ENCODE data around the gene GAS7. TPM values are rescaled to one million over a fixed set of nuclear protein-coding genes. Genes with fewer than 3 reads are reported as not detected.
A peak's percentile ranks its signal among the peaks of the same experiment; 100 is the strongest.

GAS7 gene
- total RNA-seq, 1 donor = 8.6 TPM

DNA sequence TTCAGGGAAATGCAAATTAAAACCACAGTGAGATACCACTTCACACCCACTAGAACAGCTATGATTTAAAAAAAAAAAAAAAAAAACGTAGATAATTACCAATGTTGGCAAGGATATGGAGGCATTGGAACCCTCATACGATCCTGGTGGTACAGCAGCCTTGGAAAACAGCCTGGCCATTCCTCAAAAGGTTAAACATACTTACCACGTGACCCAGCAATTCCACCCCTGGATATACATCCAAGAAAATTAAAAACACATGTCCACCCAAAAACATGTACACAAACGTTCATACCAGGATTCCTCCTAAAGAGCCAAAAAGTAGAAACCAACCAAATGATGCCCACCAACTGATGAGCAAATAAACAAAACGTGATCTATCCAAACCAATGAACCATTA, 68.1 kb downstream of the GAS7 start:
- TF ChIP-seq, protein P1, sequence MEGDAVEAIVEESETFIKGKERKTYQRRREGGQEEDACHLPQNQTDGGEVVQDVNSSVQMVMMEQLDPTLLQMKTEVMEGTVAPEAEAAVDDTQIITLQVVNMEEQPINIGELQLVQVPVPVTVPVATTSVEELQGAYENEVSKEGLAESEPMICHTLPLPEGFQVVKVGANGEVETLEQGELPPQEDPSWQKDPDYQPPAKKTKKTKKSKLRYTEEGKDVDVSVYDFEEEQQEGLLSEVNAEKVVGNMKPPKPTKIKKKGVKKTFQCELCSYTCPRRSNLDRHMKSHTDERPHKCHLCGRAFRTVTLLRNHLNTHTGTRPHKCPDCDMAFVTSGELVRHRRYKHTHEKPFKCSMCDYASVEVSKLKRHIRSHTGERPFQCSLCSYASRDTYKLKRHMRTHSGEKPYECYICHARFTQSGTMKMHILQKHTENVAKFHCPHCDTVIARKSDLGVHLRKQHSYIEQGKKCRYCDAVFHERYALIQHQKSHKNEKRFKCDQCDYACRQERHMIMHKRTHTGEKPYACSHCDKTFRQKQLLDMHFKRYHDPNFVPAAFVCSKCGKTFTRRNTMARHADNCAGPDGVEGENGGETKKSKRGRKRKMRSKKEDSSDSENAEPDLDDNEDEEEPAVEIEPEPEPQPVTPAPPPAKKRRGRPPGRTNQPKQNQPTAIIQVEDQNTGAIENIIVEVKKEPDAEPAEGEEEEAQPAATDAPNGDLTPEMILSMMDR (IDR thresholded peaks at IDR 0.05; ENCODE audit: insufficient read depth, low read depth, low read length) = no peak
- no peak overlapping the region for H3K4me3 ChIP-seq (ENCODE audit: low read depth, low read length)
- DNase-seq (ENCODE audit: low read depth) = peak; percentile 58

DNA sequence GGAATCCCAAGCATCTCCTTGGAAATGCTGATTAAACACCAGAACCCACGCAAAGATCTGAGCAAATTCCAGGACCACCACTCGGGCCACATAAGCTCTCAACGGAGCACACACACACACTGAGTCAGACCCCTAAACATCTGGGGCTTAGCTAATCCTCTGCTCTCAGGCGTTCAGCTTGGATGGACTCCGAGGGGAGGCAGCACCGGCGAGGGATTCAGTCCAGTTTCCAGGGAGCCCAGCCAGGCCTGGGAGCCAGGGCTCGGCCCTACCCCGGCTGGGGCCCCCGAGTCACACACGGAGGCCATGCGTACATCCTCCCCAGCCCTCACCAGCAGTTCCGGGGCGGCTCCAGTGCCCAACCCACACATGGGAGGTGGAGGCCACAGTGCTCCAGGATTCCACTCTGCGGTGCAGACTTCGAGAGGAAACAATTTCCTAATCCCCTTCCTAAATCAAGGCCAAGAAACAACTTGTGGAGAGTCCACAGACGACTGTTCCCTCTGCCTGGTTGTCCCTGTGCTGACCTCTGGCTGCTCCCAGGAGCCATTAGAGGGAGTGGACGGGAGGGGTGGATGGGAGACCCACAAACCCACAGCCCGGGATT, 70.5 kb downstream of the GAS7 start:
- H3K4me3 ChIP-seq (ENCODE audit: low read depth, low read length) = no peak overlapping the region
- DNase-seq (ENCODE audit: low read depth) = peak; percentile 98
- TF ChIP-seq, protein P1 (IDR thresholded peaks at IDR 0.05; ENCODE audit: insufficient read depth, low read depth, low read length) = no peak

DNA sequence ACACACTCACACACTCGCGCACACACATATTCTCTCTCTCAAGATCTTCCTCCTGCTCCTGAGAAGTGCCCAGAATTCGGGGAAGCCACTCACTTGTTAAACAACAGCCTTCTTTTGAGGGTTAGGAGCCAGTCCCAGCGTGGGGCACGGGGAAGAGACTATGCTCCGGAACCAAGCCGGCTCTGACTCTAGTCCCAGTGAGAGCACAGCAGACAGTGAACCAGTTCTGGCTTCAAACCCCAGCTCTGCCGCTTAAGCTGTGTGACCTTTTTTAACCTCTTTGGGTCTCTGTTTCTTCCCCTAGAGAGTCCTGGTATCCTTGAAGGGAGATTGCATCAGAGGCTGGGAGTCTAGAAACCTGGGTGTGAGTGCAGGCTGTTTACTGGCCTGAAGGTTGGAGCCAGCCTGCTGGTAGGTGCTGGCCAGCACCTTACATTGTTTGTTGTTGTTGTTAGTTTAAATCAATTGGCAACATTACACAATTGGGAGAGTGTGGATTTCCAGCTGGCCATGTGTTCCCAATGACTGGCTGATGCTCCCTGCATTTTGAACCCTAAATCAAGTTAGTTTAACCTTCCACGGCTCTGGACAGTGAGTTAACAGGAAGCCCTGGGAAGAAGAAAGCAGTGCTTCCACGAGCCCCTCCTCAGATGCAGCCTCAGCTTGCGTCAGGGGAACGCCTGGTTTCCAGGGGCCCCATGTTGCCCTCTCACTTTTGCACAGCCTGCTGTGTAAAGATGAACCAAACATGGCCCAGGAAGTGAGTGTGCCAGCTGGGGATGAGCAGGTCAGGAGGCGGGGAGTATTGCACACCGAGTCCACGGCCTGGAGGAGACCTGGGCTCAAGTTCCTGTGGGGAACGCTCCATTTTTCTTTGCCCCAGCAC, 71.5 kb downstream of the GAS7 start:
- TF ChIP-seq, protein P1 (IDR thresholded peaks at IDR 0.05; ENCODE audit: insufficient read depth, low read depth, low read length) = peak; percentile 7
- peak overlapping the region; percentile 24 for H3K4me3 ChIP-seq (ENCODE audit: low read depth, low read length)
- peak; percentile 96 for DNase-seq (ENCODE audit: low read depth)

DNA sequence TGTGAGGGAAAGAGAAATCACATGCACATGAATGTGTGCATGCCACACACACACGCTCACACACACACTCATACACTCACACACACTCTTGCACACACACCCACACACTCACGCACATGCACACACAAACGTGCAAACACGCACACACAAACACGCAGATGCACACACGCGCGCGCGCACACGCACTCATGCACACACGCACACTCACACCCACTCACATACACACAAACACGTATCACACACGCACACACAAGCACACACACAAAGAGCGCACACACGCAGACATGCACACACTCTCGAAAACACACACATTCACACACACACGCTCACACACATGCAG, 72.2 kb downstream of the GAS7 start:
- peak overlapping the region; percentile 24 for H3K4me3 ChIP-seq (ENCODE audit: low read depth, low read length)
- TF ChIP-seq, protein P1 (IDR thresholded peaks at IDR 0.05; ENCODE audit: insufficient read depth, low read depth, low read length) = no peak
- DNase-seq (ENCODE audit: low read depth) = no peak

DNA sequence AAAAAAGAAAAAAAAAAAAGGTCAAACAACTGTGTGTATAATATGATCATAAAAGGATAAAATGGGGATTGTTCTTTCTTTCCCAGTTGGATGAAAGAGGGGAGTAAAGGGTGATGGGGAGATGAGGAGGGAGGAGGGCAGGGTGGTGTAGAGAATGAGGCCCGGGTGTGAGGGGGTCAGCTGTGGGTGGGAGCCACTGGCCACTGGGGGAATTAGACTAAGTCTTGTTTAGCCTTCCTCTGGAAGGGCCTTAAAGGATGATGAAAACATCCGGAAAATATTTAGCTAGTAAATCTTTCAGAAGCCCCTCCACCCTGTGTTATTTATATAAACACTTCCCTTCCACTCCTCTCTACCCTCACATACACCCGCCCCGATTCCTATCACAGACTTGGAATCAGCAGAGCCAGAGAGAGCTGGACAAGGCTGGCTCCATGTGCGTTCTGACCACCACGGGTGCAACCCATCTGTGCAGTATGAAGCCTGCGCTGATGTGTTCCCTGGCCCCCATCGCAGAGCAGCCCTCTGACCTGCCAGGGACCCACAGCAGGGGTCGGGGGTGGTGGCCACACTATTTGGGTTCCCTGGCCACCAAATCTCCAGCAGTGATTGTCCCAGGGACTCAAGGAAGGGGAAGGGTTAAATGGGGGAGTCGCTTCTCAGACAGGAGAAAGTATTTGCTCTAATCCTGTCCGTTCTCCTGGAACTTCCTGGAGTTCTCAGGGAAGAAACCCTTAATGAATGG, 72.7 kb downstream of the GAS7 start:
- peak; percentile 95 for DNase-seq (ENCODE audit: low read depth)
- TF ChIP-seq, protein P1 (IDR thresholded peaks at IDR 0.05; ENCODE audit: insufficient read depth, low read depth, low read length) = no peak
- peak overlapping the region; percentile 24 for H3K4me3 ChIP-seq (ENCODE audit: low read depth, low read length)

DNA sequence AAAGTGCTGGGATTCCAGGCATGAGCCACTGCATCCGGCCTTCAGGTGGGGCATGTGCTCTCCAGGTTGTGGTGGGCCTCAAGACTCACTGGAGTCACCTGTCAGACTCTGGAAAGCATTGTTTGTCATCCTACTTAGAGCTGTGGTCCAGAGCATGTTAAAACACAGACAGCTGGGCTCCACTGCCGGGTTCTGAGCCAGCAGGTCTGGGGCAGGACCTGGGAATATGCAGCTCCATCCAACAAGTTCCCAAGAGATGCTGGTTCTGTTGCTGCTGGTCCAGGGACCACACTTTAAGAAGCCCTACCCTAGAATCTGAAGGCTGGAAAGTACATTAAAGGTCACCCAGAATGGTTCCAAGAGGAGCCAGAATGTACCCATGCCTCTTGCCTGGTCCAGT, 75.3 kb downstream of the GAS7 start:
- TF ChIP-seq, protein P1 (IDR thresholded peaks at IDR 0.05; ENCODE audit: insufficient read depth, low read depth, low read length) = no peak
- no peak for DNase-seq (ENCODE audit: low read depth)
- H3K4me3 ChIP-seq (ENCODE audit: low read depth, low read length) = no peak overlapping the region
